NCI-H82 treated with DMSO at 0.1 percent for 48 hours (cell line): ENCODE data around the gene MYO10.

Source experiments
- DNase-seq: peaks from one replicate; lab custom pipeline; 2025; ENCODE audit not compliant: unreplicated experiment; lab: John Stamatoyannopoulos, UW

The MYO10 gene

DNA sequence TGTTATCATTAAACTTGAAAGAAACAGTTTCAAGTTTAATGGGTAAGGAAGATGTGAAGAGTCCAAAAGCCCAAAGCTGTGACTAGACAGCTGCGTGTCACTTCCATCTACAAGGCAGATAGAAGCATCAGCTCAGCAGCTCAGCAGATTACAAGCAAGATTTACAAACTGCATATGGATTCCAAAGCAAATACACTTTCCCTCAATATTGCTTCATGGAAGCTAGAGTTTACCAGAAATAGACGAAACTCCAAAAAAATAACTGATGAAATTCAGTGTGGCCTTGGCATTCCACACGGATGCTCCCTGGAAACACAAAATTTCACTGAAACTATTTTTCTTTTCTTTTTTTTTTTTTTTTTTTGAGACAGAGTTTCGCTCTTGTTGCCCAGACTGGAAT is 17.9 kb downstream of the MYO10 start:
- DNase-seq = no peak

DNA sequence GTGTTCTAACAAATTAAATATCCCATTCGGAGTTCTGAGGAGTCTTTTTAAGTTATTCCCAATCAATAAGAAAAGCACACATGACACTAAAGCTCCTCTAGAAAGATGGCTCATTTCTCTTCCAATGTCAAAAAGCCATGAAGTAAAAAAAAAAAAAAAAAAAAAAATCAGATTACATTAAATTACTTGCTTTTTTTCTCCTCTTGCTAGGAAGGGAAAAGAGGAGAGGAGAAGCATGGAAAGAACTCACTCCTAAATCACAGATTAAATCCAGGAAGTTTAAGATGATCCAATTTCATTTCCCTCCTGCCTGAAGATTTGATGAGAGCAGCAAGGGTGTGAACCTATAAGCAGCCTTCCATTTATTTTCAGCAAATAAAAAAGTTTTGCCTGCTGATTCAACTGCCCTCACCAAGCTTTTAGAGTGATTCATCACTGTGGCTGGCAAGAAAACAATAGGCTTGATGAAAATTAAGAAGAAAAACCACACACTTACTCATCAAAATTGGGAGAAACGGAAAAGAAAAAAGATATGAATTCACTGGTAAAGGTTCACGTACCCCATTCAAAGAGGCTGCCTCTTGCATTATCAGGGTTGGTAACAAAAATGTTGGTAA is 19.7 kb downstream of the MYO10 start:
- no peak for DNase-seq

DNA sequence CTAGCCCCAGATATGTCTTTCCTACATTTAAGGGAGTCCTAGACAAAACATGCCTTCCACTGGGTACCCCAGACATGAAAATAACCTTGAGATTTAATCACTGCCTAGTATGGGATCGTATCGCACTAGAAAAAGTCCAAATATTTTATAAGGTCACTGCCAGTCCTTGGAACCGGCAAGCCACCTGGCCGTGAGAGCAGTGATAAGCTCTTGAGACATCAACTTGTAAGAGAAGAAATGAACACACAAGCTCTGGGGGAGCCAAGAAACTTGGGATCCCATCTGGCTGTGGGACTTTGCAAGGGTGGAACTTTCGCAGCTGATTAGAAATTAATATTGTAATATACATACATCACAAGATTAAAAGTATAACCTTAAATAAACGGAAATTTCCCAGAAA is 21.5 kb downstream of the MYO10 start:
- no peak for DNase-seq

DNA sequence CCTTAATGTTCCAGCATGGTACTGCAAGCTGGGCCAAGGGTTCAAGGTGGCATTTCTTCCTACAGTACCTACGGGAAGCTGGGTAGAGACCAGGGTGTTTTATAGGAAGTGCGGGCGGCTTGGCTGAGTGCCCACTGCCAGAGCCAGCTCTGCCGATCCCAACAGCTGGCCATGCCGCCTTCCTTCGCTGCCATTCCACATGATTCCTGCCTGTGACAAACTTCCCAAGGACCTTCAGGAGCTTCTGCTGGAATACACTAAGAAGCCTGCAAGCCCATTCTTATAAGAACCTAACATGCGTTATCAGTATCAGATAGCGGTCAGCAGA is 22.0 kb downstream of the MYO10 start:
- DNase-seq = no peak

DNA sequence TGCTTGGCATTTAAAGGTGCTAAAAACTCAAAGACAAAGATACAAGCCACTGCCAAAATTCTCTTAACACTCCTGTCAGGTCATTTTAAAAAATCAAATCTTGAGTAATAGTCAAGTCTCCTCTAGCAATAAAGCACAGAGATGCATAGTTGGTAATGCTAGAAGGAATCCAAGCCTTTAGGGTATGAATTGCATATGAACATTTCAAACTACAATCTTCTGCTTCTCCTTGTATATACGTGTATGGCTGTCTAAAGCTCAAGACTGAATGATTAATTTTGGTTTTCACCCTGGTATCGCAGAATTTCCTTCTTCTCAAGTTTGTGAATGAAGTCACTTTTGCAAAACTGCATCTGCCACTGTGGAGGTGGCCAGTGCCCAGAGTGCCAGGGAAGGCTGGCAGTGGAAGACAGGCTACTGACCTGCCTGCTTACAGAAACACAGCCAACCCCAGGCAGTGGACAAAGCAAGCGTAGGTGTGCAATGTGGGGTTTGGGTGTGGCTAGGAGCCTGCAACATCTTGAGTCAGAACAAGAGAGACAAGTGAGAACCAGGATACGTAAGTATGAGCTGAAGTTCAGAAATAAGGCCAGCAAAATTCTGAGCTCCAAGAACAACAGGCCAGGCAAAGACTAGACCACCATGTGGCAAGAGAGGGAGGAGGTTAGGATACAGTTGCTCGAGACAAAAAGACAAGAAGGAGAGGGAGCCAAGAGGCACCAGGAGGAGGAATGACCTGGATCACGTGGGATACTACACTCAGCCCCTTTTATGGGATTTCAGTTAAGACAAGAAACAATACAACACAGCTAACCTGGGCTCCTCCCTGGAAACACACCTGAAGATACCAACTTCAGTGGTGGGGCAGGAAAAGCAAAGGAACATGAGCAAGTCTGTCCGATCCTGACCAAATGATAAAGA is 22.6 kb downstream of the MYO10 start:
- no peak for DNase-seq

DNA sequence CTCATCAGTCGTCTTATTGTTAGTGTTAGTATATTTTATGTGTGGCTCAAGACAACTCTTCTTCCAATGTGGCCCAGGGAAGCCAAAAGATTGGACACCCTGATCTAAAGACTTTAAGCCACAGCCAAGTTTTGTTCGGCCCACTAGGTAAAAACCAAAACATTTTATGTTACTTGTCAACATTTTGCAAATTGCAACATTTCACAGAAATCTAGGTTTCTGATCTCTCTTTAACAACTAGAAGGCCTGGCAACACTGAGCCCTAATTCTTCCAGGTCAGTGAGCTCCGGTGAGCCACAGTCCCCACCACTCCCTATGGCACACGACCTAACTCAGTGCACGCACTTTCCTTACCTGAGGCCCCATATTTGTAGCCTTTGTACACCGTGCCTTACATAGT is 24.0 kb downstream of the MYO10 start:
- no peak for DNase-seq

DNA sequence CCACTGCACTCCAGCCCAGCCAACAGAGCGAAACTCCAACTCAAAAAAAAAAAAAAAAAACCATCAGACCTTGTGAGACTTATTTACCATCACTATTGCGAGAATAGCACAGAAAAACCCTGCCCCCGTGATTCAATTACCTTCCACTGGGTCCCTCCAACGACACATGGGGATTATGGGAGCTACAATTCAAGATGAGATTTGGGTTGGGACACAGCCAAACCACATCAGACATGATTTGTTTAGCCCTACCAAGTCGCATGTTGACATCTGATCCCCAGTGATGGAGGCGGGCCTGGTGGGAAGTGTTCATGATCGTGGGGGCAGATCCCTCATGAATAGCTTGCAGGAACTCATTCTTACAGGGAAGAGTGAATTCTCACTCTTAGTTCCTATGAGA is 26.6 kb downstream of the MYO10 start:
- DNase-seq = no peak

DNA sequence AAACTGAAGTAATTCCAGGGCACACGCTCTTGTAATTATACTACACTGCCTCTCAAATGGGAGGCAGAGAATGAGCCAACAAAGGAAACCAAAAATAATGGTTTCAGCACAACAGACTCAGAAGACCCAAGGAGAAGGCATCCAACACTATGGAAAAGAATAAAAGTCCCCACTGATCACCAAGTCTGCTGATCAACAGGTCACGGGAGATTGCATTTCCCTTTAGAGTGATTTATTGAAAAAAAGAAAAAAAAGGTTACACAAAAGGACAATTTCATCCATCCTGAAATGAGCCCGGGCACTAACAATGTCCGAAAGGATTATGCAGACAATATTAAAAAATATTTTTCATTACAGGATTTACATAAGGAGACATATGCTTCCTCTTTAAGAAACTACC is 28.8 kb downstream of the MYO10 start:
- DNase-seq = no peak

DNA sequence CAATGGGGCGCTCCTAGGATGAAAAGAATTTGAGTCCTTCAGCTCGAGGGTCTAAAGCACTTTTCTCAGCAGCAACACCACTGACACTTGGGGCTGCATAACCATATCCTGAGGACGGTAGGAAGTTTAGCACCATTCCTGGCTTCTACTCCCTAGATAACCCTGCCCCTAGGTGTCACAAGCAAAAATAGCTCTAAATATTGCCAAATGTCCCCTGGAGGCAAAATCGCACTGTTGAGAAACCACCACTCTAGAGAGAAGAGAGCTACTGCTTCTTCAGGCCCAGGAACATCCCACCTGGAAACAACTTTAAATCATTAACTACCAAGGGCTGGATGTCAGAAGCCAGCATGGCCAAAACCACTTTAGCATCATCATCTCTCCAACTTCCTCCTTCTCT is 29.8 kb downstream of the MYO10 start:
- DNase-seq = no peak

DNA sequence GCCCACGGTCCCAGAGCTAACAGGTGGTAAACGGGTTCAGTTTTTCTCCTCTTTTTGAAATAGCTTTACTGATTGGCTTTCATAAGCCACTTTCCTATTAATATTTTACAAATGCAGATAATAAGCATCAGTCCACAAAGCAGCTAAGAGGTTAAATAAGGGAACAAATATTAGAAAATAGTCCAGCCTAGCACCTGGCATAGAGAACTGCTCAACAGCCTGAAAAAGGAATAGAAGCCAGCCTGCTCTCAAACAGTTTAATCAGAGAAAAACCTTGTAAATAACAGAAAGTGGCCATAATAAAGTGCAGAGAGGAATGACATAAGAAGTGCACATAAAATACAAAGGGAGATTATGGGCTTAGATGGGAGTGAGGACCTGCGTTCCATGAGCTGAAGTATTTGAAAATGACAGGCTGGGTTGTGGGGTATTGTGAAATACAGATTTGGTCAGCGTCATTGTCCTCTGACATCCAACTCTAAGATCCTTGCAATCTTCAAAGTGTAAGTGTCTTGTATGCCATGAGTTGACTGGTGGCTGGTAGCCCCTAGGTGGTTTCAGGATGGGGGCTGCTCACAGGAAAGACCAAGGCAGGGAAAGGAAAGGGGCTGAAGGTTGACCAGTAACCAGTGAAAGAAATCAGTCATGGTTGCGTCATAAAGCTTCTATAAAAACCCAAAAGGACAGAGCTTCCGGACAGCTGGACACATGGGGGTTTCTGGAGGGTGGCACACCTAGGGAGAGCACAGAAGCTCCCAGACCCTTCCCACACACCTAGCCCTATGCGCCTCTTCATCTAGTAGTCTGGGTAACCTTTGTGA is 32.4 kb downstream of the MYO10 start:
- DNase-seq = no peak

DNA sequence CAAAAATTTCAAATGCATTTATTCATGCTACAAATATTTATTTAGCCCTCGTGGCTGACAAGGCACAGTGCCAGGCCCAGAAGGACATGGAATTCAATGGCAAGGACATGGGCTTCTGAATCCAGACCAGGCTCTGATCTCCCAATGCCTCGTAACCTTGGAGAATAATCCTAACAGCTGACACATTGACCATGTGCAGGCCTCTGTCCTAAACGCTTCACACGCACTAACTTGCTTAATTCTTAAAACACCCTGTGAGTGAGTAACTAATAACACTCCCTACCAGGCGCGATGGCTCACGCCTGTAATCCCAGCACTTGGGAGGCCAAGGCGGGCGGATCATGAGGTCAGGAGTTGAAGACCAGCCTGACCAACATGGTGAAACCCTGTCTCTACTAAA is 33.2 kb downstream of the MYO10 start:
- DNase-seq = peak; percentile 59

DNA sequence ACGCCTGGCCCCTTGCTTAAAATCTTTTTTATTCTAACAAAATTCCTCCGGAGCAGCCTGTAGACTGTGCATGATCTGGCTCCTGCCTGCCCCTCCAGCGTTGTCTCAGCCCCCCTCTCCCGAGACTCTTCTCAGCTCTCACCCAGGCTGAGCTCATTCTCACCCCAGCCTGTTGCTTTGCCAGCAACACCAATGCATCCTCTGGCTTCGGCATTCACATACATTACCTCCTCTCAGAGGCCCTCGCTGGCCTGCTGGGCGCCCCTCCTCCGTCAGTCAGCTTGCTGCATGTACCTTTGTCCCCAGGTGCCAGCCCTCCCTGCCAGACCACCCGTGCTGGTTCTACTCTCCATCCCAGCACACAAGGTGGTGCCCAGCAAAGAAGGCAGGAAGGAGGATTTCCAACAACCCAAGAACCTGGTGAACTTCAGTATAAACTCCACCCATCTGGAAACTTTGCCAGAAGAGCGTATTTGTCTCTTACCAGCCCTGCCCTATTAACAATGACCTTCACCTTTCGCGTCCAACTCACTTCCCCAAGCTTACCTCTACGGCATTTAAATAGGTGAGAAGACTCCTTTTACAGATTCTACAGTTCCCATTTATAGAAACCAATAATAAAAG is 35.0 kb downstream of the MYO10 start:
- DNase-seq = no peak

DNA sequence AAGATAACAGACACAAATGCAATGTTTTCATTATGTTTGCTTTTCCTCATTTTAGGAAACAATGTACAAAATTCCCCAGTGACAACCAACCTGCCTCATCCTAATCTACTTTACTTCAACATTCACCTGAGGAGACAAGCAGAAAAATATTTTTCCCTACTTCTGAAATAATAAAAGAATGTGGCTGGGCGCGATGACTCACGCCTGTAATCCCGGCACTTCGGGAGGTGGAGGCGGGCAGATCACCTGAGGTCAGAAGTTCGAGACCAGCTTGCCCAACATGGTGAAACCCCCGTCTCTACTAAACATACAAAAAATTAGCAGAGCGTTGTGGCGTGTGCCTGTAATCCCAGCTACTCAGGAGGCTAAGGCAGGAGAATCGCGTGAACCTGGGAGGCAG is 36.9 kb downstream of the MYO10 start:
- DNase-seq = no peak

DNA sequence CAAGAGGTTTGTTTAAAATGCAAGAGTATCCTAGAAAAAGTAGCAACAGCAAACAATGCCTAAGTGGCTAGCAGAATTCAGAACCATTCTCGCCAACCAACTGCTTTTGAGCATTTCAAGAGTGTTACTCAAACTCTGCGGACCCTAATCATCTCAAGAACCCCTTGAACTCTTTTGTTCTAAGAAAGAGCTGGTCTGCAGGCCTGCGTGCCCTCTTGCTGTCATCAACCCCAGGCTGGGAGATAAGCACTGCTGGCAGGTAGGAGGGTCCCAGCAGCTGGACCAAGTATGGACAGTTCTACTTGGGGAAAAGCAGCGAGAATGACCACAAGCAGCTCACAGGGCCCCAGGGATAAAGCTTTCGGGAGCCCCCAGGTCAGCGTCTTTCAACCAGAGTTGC is 38.3 kb downstream of the MYO10 start:
- no peak for DNase-seq

DNA sequence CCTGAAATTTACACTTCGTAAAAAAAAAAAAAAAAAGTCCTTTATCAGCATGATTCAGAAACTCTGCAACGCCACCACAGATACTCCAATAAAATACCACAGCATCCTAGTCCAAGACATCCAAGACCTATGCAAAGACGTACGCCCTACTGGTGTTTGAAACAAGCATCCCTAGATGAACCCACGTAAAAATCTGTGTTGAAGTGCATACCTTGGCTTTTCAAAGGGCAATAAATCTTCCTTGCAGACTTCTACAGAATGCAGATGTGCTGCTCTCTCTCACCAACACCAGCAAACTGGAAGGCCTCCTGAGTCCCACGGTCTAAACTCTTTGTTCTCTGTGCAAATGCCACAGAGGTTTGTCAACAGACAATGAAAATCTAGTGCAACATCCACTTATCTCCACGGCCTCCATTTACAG is 38.8 kb downstream of the MYO10 start:
- DNase-seq = no peak

DNA sequence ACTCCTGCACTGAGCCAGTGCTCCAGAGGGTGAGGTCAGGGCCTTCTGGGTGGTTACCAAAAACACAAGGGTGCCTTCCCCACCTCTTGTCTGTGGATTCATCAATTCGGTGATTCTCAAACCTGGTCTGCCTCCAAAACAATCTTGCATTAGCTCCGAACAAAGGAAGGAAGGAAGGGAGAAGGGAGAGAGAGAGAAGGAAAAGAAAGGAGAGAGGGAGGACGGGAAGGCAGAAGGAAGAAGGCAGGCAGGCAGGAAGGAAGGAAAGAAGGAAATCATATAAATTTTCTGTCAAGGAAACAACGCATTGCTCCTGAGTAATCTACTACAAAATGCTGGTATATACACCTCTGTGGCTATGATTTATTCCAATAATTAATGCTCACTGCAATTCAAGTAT is 39.3 kb downstream of the MYO10 start:
- DNase-seq = no peak

DNA sequence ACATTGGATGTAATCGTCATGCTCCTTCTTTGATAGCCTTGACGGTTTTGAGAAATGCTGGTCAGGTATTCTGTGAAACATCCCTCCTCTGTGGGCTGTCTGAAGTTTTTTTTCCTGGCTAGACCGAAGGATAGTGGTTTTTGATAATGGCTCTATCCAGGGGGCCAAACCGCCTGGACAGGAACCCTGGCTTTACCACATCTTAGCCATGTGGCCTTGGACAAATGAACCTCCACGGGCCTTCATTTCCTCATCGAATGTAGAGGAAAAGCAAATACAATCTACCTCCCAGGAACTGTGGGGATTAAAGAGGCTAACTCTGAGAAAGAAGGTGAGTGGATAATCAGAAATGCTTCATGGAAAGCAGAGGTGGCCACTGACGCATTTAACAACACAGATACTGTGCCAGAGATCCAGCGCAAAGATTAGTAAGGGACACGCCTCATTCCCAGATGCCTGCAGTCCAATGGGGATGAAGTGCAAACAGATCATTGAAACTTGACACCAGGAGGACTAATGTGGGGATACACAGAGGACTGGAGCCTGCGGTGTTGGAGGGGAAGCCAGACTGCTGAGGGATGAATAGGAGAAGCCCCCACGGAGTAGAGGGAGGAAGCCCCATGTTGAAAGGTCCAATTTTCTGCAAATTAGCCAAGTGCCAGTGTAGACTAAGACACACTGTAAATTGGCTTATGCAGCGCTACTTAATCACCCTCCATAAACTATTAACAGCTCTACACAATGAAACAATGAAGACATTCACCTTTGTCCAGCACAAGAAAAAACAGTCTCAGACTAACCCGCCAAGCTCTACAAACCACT is 41.6 kb downstream of the MYO10 start:
- DNase-seq = peak; percentile 83

DNA sequence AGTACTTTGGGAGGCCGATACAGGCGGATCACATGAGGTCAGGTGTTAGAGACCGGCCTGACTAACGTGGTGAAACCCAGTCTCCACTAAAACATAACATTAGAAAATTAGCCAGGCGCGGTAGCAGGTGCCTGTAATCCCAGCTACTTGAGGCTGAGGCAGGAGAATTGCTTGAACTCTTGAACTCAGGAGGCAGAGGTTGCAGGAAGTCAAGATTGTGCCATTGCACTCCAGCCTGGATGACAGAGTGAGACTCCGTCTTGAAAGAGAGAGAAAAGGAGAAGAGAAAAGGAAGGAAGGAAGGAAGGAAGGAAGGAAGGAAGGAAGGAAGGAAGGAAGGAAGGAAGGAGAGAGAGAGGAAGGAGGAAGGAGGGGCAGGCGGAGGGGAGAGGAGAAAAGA is 45.1 kb downstream of the MYO10 start:
- no peak for DNase-seq

DNA sequence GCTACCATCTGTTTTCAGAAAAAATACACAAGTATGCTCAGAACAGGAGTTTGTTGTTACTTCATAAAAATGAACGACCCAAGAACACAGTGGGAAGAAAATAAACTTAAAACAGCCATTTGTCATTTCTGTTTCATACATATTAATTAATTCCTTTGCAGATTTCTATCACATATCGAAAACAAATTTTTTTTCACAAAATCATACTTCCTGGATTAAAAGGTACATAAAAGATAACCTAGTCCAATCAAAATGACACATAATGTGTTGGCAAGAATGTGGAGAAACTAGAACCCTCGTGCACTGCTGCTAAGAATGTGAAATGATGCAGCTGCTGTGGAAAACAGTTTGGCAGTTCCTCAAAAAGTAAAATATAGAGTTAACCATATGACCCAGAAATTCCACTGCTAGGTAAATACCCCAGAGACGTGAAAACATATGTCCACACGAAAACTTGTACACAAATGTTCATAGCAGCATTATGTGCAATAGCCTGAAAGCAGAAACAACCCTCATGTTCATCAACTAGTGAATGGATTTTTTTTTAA is 46.0 kb downstream of the MYO10 start:
- DNase-seq = no peak

DNA sequence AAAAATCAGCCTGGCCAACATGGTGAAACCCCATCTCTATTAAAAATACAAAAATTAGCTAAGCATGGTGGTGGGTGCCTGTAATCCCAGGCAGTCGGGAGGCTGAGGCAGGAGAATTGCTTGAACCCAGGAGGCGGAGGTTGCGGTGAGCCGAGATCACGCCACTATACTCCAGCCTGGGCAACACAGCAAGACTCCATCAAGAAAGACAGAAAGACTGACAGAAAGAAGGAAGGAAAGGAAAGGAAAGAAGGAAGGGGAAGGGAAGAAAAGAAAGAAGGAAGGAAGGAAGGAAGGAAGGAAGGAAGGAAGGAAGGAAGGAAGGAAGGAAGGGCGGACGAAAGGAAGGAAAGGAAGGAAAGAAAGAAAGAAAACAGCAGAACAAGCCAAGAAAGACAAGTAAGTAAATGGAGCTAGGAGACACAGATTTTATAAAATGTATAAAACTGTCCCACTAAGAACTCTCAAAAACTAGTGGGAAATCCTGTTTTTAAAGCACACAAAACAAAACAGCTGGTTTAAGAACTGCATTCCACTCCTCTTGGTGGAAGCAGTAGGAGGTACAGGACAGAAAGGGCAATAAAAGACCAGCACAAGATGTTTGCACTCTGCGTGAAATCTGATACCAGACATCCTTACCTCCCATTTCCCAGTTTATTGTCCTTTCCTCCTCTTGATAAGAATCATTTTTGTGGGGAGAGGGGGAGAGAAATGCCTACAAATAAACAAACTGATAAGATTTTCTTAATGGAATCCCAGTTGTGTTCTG is 46.7 kb downstream of the MYO10 start:
- DNase-seq = no peak
